Caco-2 (cell line): ENCODE data around the gene KRTAP10-8. TPM values are rescaled to one million over a fixed set of nuclear protein-coding genes. Genes with fewer than 3 reads are reported as not detected.

Experiments used
- BruUV-seq: library from RNA; stranded (reverse); fragments of 400-500 nt; replicated peaks from 2 replicates; lab custom pipeline; 2021; lab: Mats Ljungman, UMichigan
- CTCF ChIA-PET: fragments of 300-600 bp; sonication (Branson Sonifier 250); formaldehyde crosslinking; loops from one replicate; lab custom pipeline; 2022; ENCODE audit warnings: antibody characterized with exemption; lab: Charles Lee
- POLR2A ChIA-PET: fragments of 300-600 bp; sonication (Branson Sonifier 250); formaldehyde crosslinking; loops from one replicate; lab custom pipeline; 2022; ENCODE audit warnings: antibody characterized with exemption; lab: Charles Lee
- DNase-seq, 2 experiments: peaks; one replicate each; pipeline versions ENCODE4 v3.0.0 to v3.0.0-alpha.2; 2020 to 2022
- H3K27me3 ChIP-seq: replicated peaks from 2 replicates; pipeline ENCODE4 v1.6.0; 2011; ENCODE audit warnings: low read length; ENCODE audit not compliant: control insufficient read depth, insufficient read depth
- H3K36me3 ChIP-seq: 2 replicates; pipeline ENCODE4 v1.5.1; 2011; ENCODE audit warnings: low read length; ENCODE audit not compliant: control insufficient read depth, insufficient read depth
- H3K4me1 ChIP-seq: fragments of 250-450 bp; sonication (Bioruptor Pico); 2 replicates; pipeline ENCODE4 v1.5.1; 2020; ENCODE audit warnings: mild to moderate bottlenecking
- H3K4me3 ChIP-seq: 2 replicates; pipeline ENCODE4 v1.5.1; 2011; ENCODE audit warnings: low read depth, mild to moderate bottlenecking, control low read depth, low read length
- H3K9me3 ChIP-seq: fragments of 250-450 bp; sonication (Bioruptor Pico); 2 replicates; pipeline ENCODE4 v1.5.1; 2020; ENCODE audit warnings: mild to moderate bottlenecking, moderate library complexity
- H3K27ac Mint-ChIP-seq: one replicate; pipeline ENCODE4 v1.8.0; 2022; ENCODE audit warnings: mixed read lengths; ENCODE audit not compliant: unreplicated experiment
- H3K27me3 Mint-ChIP-seq: one replicate; pipeline ENCODE4 v1.8.0; 2022; ENCODE audit warnings: mixed read lengths; ENCODE audit not compliant: insufficient read depth, unreplicated experiment
- H3K36me3 Mint-ChIP-seq: one replicate; pipeline ENCODE4 v1.8.0; 2022; ENCODE audit warnings: mild to moderate bottlenecking, mixed read lengths; ENCODE audit not compliant: insufficient read depth, unreplicated experiment
- H3K4me1 Mint-ChIP-seq: one replicate; pipeline ENCODE4 v1.8.0; 2022; ENCODE audit warnings: low read depth, mixed read lengths; ENCODE audit not compliant: unreplicated experiment
- H3K4me3 Mint-ChIP-seq: one replicate; pipeline ENCODE4 v1.8.0; 2022; ENCODE audit warnings: mild to moderate bottlenecking, moderate library complexity, mixed read lengths; ENCODE audit not compliant: unreplicated experiment
- H3K9me3 Mint-ChIP-seq: one replicate; pipeline ENCODE4 v1.8.0; 2022; ENCODE audit warnings: mixed read lengths; ENCODE audit not compliant: unreplicated experiment
- intact Hi-C: fragments of 100-400 bp; cut with micrococcal nuclease; formaldehyde crosslinking; loops from one replicate; pipeline ENCODE4 v1.10.0; 2022; ENCODE audit not compliant: unreplicated experiment
- total RNA-seq: library from RNA; stranded (reverse); gene quantifications from 2 replicates; pipeline ENCODE4 v1.2.3, GENCODE V29; 2022
- TF ChIP-seq, protein P1 (sequence below), 2 experiments: fragments of 200-600 bp in 1 of 2; IDR thresholded peaks; 1 replicate in 1 of 2; 2 replicates in 1 of 2; pipeline versions ENCODE4 v1.5.1 to v1.8.0; 2011 to 2022; ENCODE audit warnings: antibody characterized with exemption in 1 of 2, control low read depth in 1 of 2, inconsistent platforms in 1 of 2, low read depth in 1 of 2, low read length in 1 of 2, mild to moderate bottlenecking in 1 of 2, moderate library complexity in 1 of 2; ENCODE audit not compliant: insufficient read depth in 1 of 2, severe bottlenecking in 1 of 2, unreplicated experiment in 1 of 2

The KRTAP10-8 gene
- total RNA-seq, 1 experiment from 2014 or later = not detected

DNA sequence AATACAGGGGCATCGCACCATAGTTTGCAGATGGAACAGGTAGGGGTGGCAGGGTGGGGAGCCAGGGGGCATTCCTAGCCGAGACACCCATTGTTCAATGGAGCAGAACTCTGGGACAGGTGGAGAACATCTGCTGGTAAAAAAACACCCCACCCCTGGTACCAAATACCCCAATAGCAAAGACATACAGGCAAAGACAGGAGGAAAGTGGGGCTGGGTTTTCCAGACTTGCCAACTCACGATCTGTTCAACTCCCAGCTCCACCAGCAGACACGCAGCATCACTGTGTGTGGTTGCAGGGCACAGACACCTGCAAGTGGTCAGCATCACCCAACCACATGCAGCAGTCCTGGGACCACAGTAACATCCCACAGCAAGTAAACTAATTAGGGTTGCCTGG lies 328 bp upstream of the KRTAP10-8 start:
- Histone ChIP-seq H3K9me3 (0 out of 2 replicates have a peak, but pooled peaks cover 5% of the 10 kb centered on the region), H3K36me3 (no peaks in the 10 kb centered on the region), H3K4me3 (no peak overlapping the region), H3K27me3 (no peaks in the 10 kb centered on the region), H3K4me1 (no peaks in the 10 kb centered on the region)
- H3K36me3 Mint-ChIP-seq = no peaks in the 10 kb centered on the region
- ChIA-PET CTCF (no interaction called here), POLR2A (no interaction called here)
- peaks cover 6% of the 10 kb centered on the region for H3K27me3 Mint-ChIP-seq
- H3K9me3 Mint-ChIP-seq = peaks cover 41% of the 10 kb centered on the region
- H3K4me1 Mint-ChIP-seq = no peaks in the 10 kb centered on the region
- TF ChIP-seq, protein P1, sequence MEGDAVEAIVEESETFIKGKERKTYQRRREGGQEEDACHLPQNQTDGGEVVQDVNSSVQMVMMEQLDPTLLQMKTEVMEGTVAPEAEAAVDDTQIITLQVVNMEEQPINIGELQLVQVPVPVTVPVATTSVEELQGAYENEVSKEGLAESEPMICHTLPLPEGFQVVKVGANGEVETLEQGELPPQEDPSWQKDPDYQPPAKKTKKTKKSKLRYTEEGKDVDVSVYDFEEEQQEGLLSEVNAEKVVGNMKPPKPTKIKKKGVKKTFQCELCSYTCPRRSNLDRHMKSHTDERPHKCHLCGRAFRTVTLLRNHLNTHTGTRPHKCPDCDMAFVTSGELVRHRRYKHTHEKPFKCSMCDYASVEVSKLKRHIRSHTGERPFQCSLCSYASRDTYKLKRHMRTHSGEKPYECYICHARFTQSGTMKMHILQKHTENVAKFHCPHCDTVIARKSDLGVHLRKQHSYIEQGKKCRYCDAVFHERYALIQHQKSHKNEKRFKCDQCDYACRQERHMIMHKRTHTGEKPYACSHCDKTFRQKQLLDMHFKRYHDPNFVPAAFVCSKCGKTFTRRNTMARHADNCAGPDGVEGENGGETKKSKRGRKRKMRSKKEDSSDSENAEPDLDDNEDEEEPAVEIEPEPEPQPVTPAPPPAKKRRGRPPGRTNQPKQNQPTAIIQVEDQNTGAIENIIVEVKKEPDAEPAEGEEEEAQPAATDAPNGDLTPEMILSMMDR (IDR thresholded peaks at IDR 0.05; ENCODE audit: insufficient read depth in 1 of 2, low read depth in 1 of 2, low read length in 1 of 2, severe bottlenecking in 1 of 2, unreplicated experiment in 1 of 2) = no peak
- no TSS peak for BruUV-seq
- H3K27ac Mint-ChIP-seq = no peak overlapping the region
- no peak overlapping the region for H3K4me3 Mint-ChIP-seq
- DNase-seq = no peak
- intact Hi-C loops = no loop called here

DNA sequence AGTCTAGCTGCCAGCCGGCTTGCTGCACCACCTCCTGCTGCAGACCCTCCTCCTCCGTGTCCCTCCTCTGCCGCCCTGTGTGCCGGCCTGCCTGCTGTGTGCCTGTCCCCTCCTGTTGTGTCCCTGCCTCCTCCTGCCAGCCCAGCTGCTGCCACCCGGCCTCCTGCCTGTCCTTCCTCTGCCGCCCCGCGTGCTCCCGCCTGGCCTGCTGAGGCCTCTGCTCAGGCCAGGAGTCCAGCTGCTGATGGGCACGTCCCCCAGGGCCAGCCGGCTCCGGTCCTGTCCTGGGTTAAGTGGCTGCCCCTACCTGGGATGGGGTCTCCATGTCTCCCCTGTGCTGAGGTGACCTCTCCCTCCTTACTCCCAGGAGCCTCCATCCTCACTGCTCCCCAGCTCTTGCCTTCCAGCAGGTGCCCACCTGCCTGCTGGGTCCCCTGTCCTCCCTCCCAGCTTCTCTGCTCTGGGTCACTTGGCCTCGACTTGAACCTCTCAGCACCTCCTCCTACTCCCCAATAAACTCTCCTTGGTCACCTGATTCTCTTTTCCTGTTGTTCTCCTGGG lies 870 bp downstream of the KRTAP10-8 start:
- Mint-ChIP-seq H3K4me1 (no peaks in the 10 kb centered on the region), H3K4me3 (no peak overlapping the region), H3K27me3 (peaks cover 6% of the 10 kb centered on the region), H3K27ac (no peak overlapping the region), H3K9me3 (peaks cover 41% of the 10 kb centered on the region), H3K36me3 (no peaks in the 10 kb centered on the region)
- no peak for DNase-seq
- TF ChIP-seq, protein P1 (IDR thresholded peaks at IDR 0.05; ENCODE audit: insufficient read depth in 1 of 2, low read depth in 1 of 2, low read length in 1 of 2, severe bottlenecking in 1 of 2, unreplicated experiment in 1 of 2) = no peak
- Histone ChIP-seq H3K36me3 (no peaks in the 10 kb centered on the region), H3K9me3 (0 out of 2 replicates have a peak, but pooled peaks cover 5% of the 10 kb centered on the region), H3K27me3 (no peaks in the 10 kb centered on the region), H3K4me3 (no peak overlapping the region), H3K4me1 (no peaks in the 10 kb centered on the region)
- BruUV-seq = no TSS peak
- intact Hi-C loops = no loop called here
- ChIA-PET POLR2A (no interaction called here), CTCF (no interaction called here)

DNA sequence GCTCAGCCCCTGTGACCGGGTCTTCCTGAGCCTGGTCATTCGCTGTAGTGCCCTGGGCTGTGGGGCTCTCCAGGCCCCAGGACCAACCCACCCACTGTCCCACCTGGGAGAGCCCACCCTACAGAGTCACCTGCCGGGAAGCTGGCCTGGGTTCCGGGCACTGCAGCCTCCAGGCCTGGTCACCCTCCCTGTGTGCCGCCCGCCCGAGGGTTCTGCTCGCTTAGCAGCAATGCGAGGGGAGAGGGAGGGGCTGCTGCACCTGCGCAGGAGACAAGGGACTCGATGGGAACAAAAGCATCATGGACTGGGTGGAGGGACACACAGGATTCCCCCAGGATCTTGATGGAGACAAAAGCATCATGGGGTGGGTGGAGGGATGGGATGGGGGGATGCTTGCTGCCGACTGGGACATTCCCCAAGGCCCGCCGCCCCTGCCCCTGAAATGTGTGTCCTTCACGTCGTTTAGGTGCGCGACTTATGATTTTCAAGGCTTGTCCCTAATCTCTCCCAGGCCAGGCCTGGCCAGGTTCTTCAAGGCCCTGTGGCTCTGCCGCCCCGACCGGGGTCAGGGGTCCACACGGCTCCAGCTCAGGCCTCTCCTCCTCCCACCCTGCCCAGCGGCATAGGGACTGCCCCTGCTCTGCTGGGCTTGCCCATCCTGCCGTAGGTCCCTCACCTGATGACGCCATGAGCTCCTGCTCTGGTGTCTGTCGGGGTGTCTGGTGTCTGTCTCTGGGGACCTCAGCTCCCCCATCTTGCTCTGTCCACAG lies 1.7 kb downstream of the KRTAP10-8 start:
- H3K4me1 Mint-ChIP-seq = no peaks in the 10 kb centered on the region
- intact Hi-C loops = no loop called here
- Histone ChIP-seq H3K9me3 (0 out of 2 replicates have a peak, but pooled peaks cover 5% of the 10 kb centered on the region), H3K4me3 (no peak overlapping the region), H3K27me3 (no peaks in the 10 kb centered on the region), H3K36me3 (no peaks in the 10 kb centered on the region), H3K4me1 (no peaks in the 10 kb centered on the region)
- TF ChIP-seq, protein P1 (IDR thresholded peaks at IDR 0.05; ENCODE audit: insufficient read depth in 1 of 2, low read depth in 1 of 2, low read length in 1 of 2, severe bottlenecking in 1 of 2, unreplicated experiment in 1 of 2) = no peak
- H3K36me3 Mint-ChIP-seq = no peaks in the 10 kb centered on the region
- CTCF ChIA-PET = no interaction called here
- BruUV-seq = no TSS peak
- POLR2A ChIA-PET = no interaction called here
- no peak for DNase-seq
- H3K4me3 Mint-ChIP-seq = no peak overlapping the region
- H3K27me3 Mint-ChIP-seq = peaks cover 6% of the 10 kb centered on the region
- H3K9me3 Mint-ChIP-seq = peaks cover 40% of the 10 kb centered on the region
- no peak overlapping the region for H3K27ac Mint-ChIP-seq
